ENCODE measurements around the gene ARVCF.

ARVCF gene

DNA sequence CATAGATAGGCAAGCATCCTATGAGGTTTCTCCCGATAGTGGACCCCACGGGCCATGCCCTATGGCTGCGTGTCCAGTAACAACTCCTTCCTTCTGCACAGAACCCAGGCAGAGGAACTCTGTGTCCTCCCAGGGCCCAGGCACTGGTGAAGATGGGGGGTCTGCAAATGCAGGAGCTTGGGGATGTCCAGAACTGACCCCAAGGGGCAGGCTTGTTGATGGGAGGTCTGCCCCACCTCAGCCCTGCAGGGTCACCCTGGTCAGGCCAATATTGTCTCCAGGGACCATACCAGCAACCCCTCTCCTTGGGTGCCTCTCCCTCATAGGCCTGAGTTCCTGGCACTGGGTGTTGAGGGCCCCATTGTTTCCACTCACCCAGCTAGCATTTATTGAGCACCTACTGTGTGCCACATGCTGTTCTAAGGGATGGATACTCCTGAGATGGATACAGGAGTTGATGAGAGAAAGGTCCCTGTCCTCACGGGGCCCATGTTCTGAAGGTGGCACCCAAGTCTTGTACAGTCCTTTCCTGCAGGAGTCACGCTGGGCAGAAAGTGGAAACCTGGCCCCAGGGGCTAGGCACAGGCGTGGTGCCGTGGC lies 48.7 kb downstream of the ARVCF start:
- Histone ChIP-seq H3K36me3 (ENCODE audit: control insufficient read depth, low read depth, low read length) (peaks cover 9% of the 10 kb centered on the region), H3K4me1 (ENCODE audit: control insufficient read depth, low read depth, low read length) (peaks cover under 1% of the 10 kb centered on the region), H3K27me3 (ENCODE audit: control insufficient read depth, insufficient read depth, low read length) (no peaks in the 10 kb centered on the region), H3K9me3 (ENCODE audit: control insufficient read depth, low read depth, low read length) (no peaks in the 10 kb centered on the region), H3K27ac (ENCODE audit: low read length) (no peak overlapping the region), H3K9ac (ENCODE audit: low read length) (no peak overlapping the region), H3K4me3 (ENCODE audit: low read length) (no peak overlapping the region)

DNA sequence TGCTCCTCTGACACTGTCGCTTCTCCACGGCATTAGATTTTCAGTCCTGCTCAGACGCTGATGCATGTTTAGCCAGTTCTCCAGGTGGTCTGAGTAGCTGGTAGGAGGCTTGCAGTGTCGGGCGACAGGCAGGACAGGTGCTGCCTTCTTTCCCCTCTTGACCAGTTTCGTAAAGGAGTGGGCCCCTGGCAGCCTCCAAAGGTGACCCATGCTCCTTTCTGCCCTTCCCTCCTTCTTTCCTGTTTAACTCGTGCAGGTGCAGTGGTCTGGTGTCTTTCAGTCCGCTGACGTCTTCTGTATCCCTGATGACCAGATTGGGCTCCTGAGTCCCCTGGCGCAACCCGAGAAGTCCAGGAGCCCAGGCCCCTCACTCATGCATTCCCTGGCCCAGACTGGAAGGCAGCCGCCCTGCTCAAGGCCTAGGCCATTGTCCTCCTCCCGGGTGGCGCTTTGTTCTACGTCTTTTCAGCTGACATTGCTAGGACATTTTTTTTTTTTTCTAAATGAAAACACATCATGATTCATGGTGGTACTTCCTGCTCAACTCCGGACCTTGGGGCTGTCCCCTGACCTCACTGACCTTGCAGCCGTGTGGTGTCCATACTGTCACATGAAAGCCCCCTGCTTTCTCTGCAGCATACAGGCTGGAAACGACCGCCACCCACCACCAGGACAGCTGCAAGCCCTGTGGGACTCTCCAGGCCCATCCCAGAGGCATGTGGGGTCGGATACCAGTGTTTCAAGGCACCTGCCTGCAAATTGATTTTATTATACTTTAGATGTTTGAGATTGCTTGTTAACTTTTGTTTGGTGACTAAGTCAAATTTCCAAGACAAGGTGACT lies 49.5 kb downstream of the ARVCF start:
- H3K27me3 ChIP-seq (ENCODE audit: control insufficient read depth, insufficient read depth, low read length) = no peaks in the 10 kb centered on the region
- H3K36me3 ChIP-seq (ENCODE audit: control insufficient read depth, low read depth, low read length) = peaks cover 9% of the 10 kb centered on the region
- H3K9me3 ChIP-seq (ENCODE audit: control insufficient read depth, low read depth, low read length) = no peaks in the 10 kb centered on the region
- no peak overlapping the region for H3K27ac ChIP-seq (ENCODE audit: low read length)
- no peak overlapping the region for H3K4me3 ChIP-seq (ENCODE audit: low read length)
- no peak overlapping the region for H3K9ac ChIP-seq (ENCODE audit: low read length)
- H3K4me1 ChIP-seq (ENCODE audit: control insufficient read depth, low read depth, low read length) = peaks cover 7% of the 10 kb centered on the region

DNA sequence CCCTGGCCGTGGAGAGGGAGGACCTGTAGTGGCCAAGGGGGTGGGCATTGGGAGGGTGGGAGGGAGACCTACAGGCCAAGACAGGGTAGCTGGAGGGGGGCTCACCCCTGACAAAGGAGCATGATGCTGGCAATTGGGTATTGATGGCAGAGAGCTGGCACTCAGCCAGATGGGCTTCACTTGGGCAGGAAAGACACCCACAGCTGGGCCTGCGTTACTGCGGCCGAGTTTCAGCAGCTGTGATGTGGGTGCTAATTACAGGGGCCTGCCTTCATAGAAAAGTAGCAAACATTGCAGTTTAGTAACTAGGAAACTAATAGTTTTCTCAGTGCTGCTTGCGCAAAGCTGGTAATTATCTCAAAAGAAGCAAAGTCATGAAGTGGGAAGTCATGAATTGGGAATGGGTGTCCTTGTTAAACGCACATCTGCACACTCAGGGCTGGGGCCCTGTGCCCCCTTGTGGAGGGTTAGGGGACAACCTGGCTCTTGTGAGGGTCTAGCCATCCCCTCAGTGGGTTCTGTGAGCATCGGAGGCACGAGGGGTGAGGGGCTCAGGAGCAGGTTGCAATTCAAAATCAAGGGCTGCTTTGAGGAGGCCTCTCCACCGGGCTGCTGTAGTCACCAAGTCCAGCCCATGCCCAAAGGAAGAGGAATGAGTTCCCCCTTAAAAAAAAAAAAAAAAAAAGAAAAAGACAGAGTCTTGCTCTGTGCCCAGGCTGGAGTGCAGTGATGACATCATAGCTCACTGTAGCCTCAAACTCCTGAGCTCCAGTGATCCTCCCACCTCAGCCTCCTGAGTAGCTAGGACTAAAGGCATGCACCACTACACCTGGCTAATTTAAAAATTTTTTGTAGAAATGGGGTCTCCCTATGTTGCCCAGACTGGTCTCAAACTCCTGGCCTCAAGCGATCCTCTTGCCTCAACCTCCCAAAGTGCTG lies 50.6 kb downstream of the ARVCF start:
- H3K27ac ChIP-seq (ENCODE audit: low read length) = no peak overlapping the region
- H3K4me3 ChIP-seq (ENCODE audit: low read length) = no peak overlapping the region
- H3K4me1 ChIP-seq (ENCODE audit: control insufficient read depth, low read depth, low read length) = peaks cover 7% of the 10 kb centered on the region
- no peaks in the 10 kb centered on the region for H3K9me3 ChIP-seq (ENCODE audit: control insufficient read depth, low read depth, low read length)
- H3K36me3 ChIP-seq (ENCODE audit: control insufficient read depth, low read depth, low read length) = peaks cover 2% of the 10 kb centered on the region
- no peak overlapping the region for H3K9ac ChIP-seq (ENCODE audit: low read length)
- no peaks in the 10 kb centered on the region for H3K27me3 ChIP-seq (ENCODE audit: control insufficient read depth, insufficient read depth, low read length)

DNA sequence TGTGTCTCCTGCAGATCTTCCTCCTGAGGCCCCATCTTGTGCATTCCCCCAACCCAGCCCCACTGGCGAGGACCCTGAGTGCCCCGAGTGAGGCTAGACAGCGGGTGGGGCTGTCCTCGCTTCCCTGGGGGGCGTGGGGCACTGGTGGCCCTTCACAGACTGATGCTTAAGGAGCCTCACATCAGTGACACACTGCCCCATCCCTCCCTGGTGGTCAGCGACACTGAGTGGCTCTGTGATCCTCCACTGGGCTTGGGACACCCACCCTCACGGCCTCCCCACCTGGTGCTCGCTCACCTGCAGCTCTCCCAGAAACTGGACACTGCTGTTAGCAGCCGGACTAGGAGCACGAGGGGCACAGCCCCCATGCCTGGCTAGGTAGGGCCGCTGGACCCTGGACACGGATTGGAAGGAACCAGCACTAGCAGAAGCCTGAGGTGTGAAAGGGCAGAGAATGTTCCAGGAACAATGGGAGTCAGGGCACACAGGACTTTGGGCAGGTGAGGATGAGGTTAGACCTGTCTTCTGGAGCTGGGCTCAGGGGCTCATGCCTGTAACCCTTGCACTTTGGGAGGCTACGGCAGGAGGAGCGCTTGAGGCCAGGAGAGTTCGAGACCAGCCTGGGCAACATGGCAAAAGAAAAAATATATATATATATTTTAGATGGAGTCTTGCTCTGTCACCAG lies 51.8 kb downstream of the ARVCF start:
- H3K27me3 ChIP-seq (ENCODE audit: control insufficient read depth, insufficient read depth, low read length) = no peaks in the 10 kb centered on the region
- H3K9ac ChIP-seq (ENCODE audit: low read length) = no peak overlapping the region
- peaks cover 11% of the 10 kb centered on the region for H3K4me1 ChIP-seq (ENCODE audit: control insufficient read depth, low read depth, low read length)
- H3K9me3 ChIP-seq (ENCODE audit: control insufficient read depth, low read depth, low read length) = no peaks in the 10 kb centered on the region
- peaks cover 2% of the 10 kb centered on the region for H3K36me3 ChIP-seq (ENCODE audit: control insufficient read depth, low read depth, low read length)
- H3K27ac ChIP-seq (ENCODE audit: low read length) = no peak overlapping the region
- H3K4me3 ChIP-seq (ENCODE audit: low read length) = no peak overlapping the region

DNA sequence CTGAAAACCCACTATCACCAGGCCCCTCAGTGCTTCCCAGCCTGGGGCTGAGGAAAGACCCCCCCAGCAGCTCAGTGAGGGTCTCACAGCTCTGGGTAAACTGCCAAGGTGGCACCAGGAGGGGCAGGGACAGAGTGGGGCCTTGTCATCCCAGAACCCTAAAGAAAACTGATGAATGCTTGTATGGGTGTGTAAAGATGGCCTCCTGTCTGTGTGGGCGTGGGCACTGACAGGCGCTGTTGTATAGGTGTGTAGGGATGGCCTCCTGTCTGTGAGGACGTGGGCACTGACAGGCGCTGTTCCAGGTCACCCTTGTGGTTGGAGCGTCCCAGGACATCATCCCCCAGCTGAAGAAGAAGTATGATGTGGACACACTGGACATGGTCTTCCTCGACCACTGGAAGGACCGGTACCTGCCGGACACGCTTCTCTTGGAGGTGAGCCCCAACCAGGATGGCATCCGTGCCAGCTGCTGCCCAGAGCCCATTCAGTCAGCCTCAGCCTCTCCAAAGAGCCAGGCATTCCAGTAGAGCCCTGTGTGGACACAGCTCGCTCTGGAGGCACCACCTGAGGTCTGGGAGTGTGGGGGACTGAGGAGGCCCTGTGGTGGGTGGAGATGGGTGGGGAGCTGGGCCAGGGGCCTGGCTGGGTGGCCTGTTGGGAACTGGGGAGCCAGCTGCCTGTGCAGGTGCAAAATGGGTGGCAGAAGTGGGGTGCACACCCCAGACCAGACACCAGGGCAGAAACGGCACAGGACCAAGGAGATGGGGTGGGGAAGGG lies 52.6 kb downstream of the ARVCF start:
- Histone ChIP-seq H3K27ac (ENCODE audit: low read length) (no peak overlapping the region), H3K9me3 (ENCODE audit: control insufficient read depth, low read depth, low read length) (no peaks in the 10 kb centered on the region), H3K36me3 (ENCODE audit: control insufficient read depth, low read depth, low read length) (no peaks in the 10 kb centered on the region), H3K4me1 (ENCODE audit: control insufficient read depth, low read depth, low read length) (peaks cover 14% of the 10 kb centered on the region), H3K27me3 (ENCODE audit: control insufficient read depth, insufficient read depth, low read length) (no peaks in the 10 kb centered on the region), H3K9ac (ENCODE audit: low read length) (no peak overlapping the region), H3K4me3 (ENCODE audit: low read length) (no peak overlapping the region)

DNA sequence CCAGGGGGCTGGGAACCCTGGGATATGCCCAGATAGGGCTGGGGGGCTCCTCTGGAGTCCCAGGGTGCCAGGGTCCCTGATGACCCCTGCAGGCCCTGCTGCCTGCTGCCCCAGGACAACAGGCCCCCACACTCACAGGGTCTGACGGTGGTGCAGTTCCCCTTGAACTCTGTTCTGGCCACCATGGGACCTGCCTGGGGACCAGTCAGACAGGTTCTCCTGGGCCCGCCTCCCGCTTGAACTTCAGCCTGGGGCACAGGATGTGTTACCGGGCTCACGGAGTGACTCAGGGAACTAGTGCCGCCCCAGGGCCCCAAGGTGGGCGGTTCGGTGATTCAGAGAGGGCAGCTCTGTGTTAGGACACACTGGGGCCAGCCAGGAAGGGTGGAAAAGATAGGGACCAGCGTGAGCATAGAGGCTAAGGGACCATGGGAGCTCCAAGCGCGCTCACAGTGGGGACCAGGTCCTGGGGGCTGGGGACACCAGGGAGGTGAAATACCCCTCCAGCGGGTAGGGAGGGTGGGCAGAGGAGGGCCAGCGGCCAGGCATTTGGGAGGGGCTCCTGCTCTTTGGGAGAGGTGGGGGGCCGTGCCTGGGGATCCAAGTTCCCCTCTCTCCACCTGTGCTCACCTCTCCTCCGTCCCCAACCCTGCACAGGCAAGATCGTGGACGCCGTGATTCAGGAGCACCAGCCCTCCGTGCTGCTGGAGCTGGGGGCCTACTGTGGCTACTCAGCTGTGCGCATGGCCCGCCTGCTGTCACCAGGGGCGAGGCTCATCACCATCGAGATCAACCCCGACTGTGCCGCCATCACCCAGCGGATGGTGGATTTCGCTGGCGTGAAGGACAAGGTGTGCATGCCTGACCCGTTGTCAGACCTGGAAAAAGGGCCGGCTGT lies 53.5 kb downstream of the ARVCF start:
- peak overlapping the region; percentile 29 for H3K4me3 ChIP-seq (ENCODE audit: low read length)

DNA sequence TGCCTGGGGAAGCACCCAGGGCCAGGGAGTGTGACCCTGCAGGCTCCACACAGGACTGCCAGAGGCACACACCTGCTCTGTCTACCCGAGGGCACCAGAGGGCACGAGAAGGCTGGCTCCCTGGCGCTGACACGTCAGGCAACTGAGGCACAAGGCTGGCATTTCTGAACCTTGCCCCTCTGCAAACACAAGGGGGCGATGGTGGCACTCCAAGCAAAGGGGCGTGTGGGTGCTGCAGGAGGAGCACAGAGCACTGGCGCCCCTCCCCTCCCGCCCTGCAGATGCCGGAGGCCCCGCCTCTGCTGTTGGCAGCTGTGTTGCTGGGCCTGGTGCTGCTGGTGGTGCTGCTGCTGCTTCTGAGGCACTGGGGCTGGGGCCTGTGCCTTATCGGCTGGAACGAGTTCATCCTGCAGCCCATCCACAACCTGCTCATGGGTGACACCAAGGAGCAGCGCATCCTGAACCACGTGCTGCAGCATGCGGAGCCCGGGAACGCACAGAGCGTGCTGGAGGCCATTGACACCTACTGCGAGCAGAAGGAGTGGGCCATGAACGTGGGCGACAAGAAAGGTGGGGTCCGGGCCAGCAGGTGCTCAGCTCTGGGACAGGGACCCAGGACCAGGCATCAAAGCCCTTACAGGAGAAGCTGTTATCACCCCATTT lies 54.2 kb downstream of the ARVCF start:
- H3K27ac ChIP-seq (ENCODE audit: low read length) = no peak overlapping the region

More for the DNA sequence above, 53.5 kb downstream of the ARVCF start:
- no peak overlapping the region for H3K27ac ChIP-seq (ENCODE audit: low read length)
- no peaks in the 10 kb centered on the region for H3K9me3 ChIP-seq (ENCODE audit: control insufficient read depth, low read depth, low read length)
- peak overlapping the region; percentile 13 for H3K9ac ChIP-seq (ENCODE audit: low read length)
- no peaks in the 10 kb centered on the region for H3K36me3 ChIP-seq (ENCODE audit: control insufficient read depth, low read depth, low read length)
- H3K4me1 ChIP-seq (ENCODE audit: control insufficient read depth, low read depth, low read length) = peaks cover 14% of the 10 kb centered on the region
- no peaks in the 10 kb centered on the region for H3K27me3 ChIP-seq (ENCODE audit: control insufficient read depth, insufficient read depth, low read length)

DNA sequence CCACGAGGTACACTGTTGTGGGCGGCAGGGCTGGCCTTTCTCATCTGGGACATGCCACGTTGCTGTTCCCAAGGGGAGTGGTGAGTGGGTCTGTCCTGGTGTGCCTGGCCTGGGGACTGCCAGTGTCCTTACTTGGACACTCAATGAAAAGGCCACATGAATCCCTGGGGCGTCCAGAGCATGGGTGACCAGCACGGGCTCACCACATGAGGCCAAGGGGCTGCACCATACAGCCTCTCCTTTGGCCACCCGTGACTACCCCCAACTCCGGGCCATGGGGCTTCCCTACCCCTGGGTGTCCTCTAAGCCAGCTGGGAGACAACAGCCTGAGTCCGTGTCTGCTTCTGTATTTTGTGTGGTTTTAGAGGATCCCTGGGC lies 54.8 kb downstream of the ARVCF start:
- no peaks in the 10 kb centered on the region for H3K27me3 ChIP-seq (ENCODE audit: control insufficient read depth, insufficient read depth, low read length)
- H3K4me1 ChIP-seq (ENCODE audit: control insufficient read depth, low read depth, low read length) = peaks cover 14% of the 10 kb centered on the region
- no peaks in the 10 kb centered on the region for H3K36me3 ChIP-seq (ENCODE audit: control insufficient read depth, low read depth, low read length)
- no peak overlapping the region for H3K27ac ChIP-seq (ENCODE audit: low read length)
- no peak overlapping the region for H3K9ac ChIP-seq (ENCODE audit: low read length)
- no peaks in the 10 kb centered on the region for H3K9me3 ChIP-seq (ENCODE audit: control insufficient read depth, low read depth, low read length)
- no peak overlapping the region for H3K4me3 ChIP-seq (ENCODE audit: low read length)

More for the DNA sequence above, 54.2 kb downstream of the ARVCF start:
- no peaks in the 10 kb centered on the region for H3K9me3 ChIP-seq (ENCODE audit: control insufficient read depth, low read depth, low read length)
- H3K27me3 ChIP-seq (ENCODE audit: control insufficient read depth, insufficient read depth, low read length) = no peaks in the 10 kb centered on the region
- no peaks in the 10 kb centered on the region for H3K36me3 ChIP-seq (ENCODE audit: control insufficient read depth, low read depth, low read length)
- H3K9ac ChIP-seq (ENCODE audit: low read length) = peak overlapping the region; percentile 13
- peaks cover 14% of the 10 kb centered on the region for H3K4me1 ChIP-seq (ENCODE audit: control insufficient read depth, low read depth, low read length)
- H3K4me3 ChIP-seq (ENCODE audit: low read length) = peak overlapping the region; percentile 29

DNA sequence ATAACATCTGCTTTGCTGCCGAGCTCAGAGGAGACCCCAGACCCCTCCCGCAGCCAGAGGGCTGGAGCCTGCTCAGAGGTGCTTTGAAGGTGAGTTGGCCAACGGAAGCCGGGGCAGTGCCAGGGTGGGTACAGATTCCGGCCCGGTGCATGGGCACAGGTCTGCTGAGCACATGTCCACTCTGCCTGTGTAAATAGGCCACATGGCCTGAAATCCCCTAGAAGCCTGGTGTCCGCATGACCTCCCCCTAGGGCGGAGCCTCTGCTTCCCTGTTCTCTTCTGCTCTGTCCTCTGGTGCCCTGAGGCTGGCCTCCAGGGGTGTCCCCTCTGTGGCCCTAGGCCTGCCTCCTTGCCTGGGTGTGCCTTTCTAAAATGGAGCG lies 55.4 kb downstream of the ARVCF start:
- Histone ChIP-seq H3K36me3 (ENCODE audit: control insufficient read depth, low read depth, low read length) (no peaks in the 10 kb centered on the region), H3K9me3 (ENCODE audit: control insufficient read depth, low read depth, low read length) (no peaks in the 10 kb centered on the region), H3K4me1 (ENCODE audit: control insufficient read depth, low read depth, low read length) (peaks cover 14% of the 10 kb centered on the region), H3K4me3 (ENCODE audit: low read length) (no peak overlapping the region), H3K27ac (ENCODE audit: low read length) (no peak overlapping the region), H3K9ac (ENCODE audit: low read length) (no peak overlapping the region), H3K27me3 (ENCODE audit: control insufficient read depth, insufficient read depth, low read length) (no peaks in the 10 kb centered on the region)

Data from iPS-18a (cell line).